Loucy (cell line): ENCODE data around the gene CTSC.

Source experiments
- H2AFZ ChIP-seq: fragments of 200-600 bp; sonication (generic); 2 replicates; pipeline ENCODE4 v1.6.0; 2016; ENCODE audit warnings: antibody characterized with exemption, mild to moderate bottlenecking, low read length, moderate library complexity
- H3F3A ChIP-seq: fragments of 200-600 bp; 2 replicates; pipeline ENCODE4 v1.6.0; 2016; ENCODE audit warnings: antibody characterized with exemption, low read depth, mild to moderate bottlenecking
- H3K27me3 ChIP-seq: fragments of 200-600 bp; sonication (generic); 2 replicates; pipeline ENCODE4 v1.6.1; 2014; ENCODE audit warnings: low read length, mild to moderate bottlenecking; ENCODE audit not compliant: insufficient read depth, poor library complexity, severe bottlenecking
- H3K36me3 ChIP-seq: fragments of 200-600 bp; sonication (generic); 2 replicates; pipeline ENCODE4 v1.6.1; 2016; ENCODE audit warnings: low read length; ENCODE audit not compliant: insufficient read depth
- H3K4me1 ChIP-seq: fragments of 200-600 bp; sonication (generic); 2 replicates; pipeline ENCODE4 v1.5.1; 2014; ENCODE audit warnings: low read length, mild to moderate bottlenecking; ENCODE audit not compliant: insufficient read depth, poor library complexity, severe bottlenecking
- H3K4me2 ChIP-seq: fragments of 200-600 bp; sonication (generic); 2 replicates; pipeline ENCODE4 v1.6.0; 2014; ENCODE audit warnings: antibody characterized with exemption, low read length, low read depth, mild to moderate bottlenecking; ENCODE audit not compliant: poor library complexity, severe bottlenecking
- H3K4me3 ChIP-seq: fragments of 200-600 bp; sonication (generic); 2 replicates; pipeline ENCODE4 v1.5.1; 2014; ENCODE audit warnings: low read length, mild to moderate bottlenecking, mixed read lengths; ENCODE audit not compliant: poor library complexity, severe bottlenecking
- H3K79me2 ChIP-seq: fragments of 200-600 bp; sonication (generic); 2 replicates; pipeline ENCODE4 v1.6.1; 2014; ENCODE audit warnings: low read length; ENCODE audit not compliant: insufficient read depth
- H3K9ac ChIP-seq: fragments of 200-600 bp; sonication (generic); 2 replicates; pipeline ENCODE4 v1.6.0; 2014; ENCODE audit warnings: mild to moderate bottlenecking, low read depth, low read length, moderate library complexity; ENCODE audit not compliant: poor library complexity, severe bottlenecking
- H3K9me2 ChIP-seq: fragments of 200-600 bp; sonication (generic); replicated peaks from 2 replicates; pipeline ENCODE4 v1.6.1; 2016; ENCODE audit warnings: low read depth, low read length, mixed read lengths
- H3K9me3 ChIP-seq: fragments of 200-600 bp; sonication (generic); 2 replicates; pipeline ENCODE4 v1.6.1; 2014; ENCODE audit warnings: mild to moderate bottlenecking, antibody characterized with exemption, low read length, low read depth; ENCODE audit not compliant: insufficient read depth
- H4K20me1 ChIP-seq: fragments of 200-600 bp; sonication (generic); 2 replicates; pipeline ENCODE4 v1.6.0; 2014; ENCODE audit warnings: antibody characterized with exemption, low read length, mild to moderate bottlenecking; ENCODE audit not compliant: insufficient read depth, poor library complexity, severe bottlenecking
- EZH2phosphoT487 ChIP-seq: fragments of 200-600 bp; IDR thresholded peaks from 2 replicates; pipeline ENCODE4 v1.6.1; 2018; ENCODE audit warnings: antibody characterized with exemption, mild to moderate bottlenecking, moderate library complexity, borderline replicate concordance
- TF ChIP-seq, protein P1 (sequence below): fragments of 200-600 bp; sonication (generic); conservative IDR thresholded peaks from 2 replicates; pipeline ENCODE4 v1.5.1; 2014; ENCODE audit warnings: mild to moderate bottlenecking, antibody characterized with exemption, low read length

The CTSC gene

GRCh38 chr11:88337181-88337986 is at the start of gene CTSC:
CTSC (minus strand) TSS chr11:88337736; CDS start chr11:88337672, 64 bp downstream.
- no peak for TF ChIP-seq EZH2phosphoT487
- TF ChIP-seq, protein P1, sequence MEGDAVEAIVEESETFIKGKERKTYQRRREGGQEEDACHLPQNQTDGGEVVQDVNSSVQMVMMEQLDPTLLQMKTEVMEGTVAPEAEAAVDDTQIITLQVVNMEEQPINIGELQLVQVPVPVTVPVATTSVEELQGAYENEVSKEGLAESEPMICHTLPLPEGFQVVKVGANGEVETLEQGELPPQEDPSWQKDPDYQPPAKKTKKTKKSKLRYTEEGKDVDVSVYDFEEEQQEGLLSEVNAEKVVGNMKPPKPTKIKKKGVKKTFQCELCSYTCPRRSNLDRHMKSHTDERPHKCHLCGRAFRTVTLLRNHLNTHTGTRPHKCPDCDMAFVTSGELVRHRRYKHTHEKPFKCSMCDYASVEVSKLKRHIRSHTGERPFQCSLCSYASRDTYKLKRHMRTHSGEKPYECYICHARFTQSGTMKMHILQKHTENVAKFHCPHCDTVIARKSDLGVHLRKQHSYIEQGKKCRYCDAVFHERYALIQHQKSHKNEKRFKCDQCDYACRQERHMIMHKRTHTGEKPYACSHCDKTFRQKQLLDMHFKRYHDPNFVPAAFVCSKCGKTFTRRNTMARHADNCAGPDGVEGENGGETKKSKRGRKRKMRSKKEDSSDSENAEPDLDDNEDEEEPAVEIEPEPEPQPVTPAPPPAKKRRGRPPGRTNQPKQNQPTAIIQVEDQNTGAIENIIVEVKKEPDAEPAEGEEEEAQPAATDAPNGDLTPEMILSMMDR, result no peak
- Histone ChIP-seq H3K79me2 (peaks cover 67% of the 10 kb centered on the region), H3K9me2 (no peaks in the 10 kb centered on the region)

GRCh38 chr11:88384669-88385005 is 47.1 kb upstream of the CTSC start:
- no peaks in the 10 kb centered on the region for H3F3A ChIP-seq
- no peaks in the 10 kb centered on the region for H3K27me3 ChIP-seq
- no peaks in the 10 kb centered on the region for H3K79me2 ChIP-seq
- no peak overlapping the region for H3K4me3 ChIP-seq
- TF ChIP-seq, protein P1, result no peak
- no peak for TF ChIP-seq EZH2phosphoT487
- H3K9me2 ChIP-seq, result no peaks in the 10 kb centered on the region
- no peaks in the 10 kb centered on the region for H3K9me3 ChIP-seq
- no peaks in the 10 kb centered on the region for H3K36me3 ChIP-seq
- H4K20me1 ChIP-seq, result no peaks in the 10 kb centered on the region
- H3K4me2 ChIP-seq, result no peak overlapping the region
- no peak overlapping the region for H2AFZ ChIP-seq
- H3K9ac ChIP-seq, result no peak overlapping the region
- no peaks in the 10 kb centered on the region for H3K4me1 ChIP-seq

More at GRCh38 chr11:88337181-88337986, at the start of gene CTSC:
- H3K4me1 ChIP-seq, result peaks cover 41% of the 10 kb centered on the region
- H3K9ac ChIP-seq, result peak within 1 kb of the TSS; percentile 98
- no peaks in the 10 kb centered on the region for H3K27me3 ChIP-seq
- peaks cover 36% of the 10 kb centered on the region for H4K20me1 ChIP-seq
- no peaks in the 10 kb centered on the region for H3K9me3 ChIP-seq
- peak within 1 kb of the TSS; percentile 90 for H2AFZ ChIP-seq
- H3F3A ChIP-seq, result no peaks in the 10 kb centered on the region
- peaks cover 12% of the 10 kb centered on the region; the same call in 1 of the 2 replicates for H3K36me3 ChIP-seq
- H3K4me2 ChIP-seq, result peak within 1 kb of the TSS; percentile 97
- H3K4me3 ChIP-seq, result peak within 1 kb of the TSS; percentile 97

- TF ChIP-seq, protein P1, result no peak
- no peak for TF ChIP-seq EZH2phosphoT487
- Histone ChIP-seq H4K20me1 (no peaks in the 10 kb centered on the region), H3K9me2 (no peaks in the 10 kb centered on the region), H3K27me3 (no peaks in the 10 kb centered on the region), H3K36me3 (no peaks in the 10 kb centered on the region), H3K4me3 (no peak overlapping the region), H3K9me3 (no peaks in the 10 kb centered on the region), H2AFZ (no peak overlapping the region; the same call in 1 of the 2 replicates), H3F3A (no peaks in the 10 kb centered on the region), H3K9ac (no peak overlapping the region), H3K4me2 (no peak overlapping the region), H3K4me1 (no peaks in the 10 kb centered on the region), H3K79me2 (no peaks in the 10 kb centered on the region)
Measured at GRCh38 chr11:88384004-88384668, 46.6 kb upstream of the CTSC start.
